GM10248 (cell line): Measurements from ENCODE around the gene ARMC10.
"Not testable (repeated sequence)": the region's sequence is repeated elsewhere in the genome, so short reads cannot be mapped to it uniquely, and the experiment has no call there.

Experiments used
- CTCF ChIA-PET: fragments of 300-600 bp; sonication (Branson Sonifier 250); formaldehyde crosslinking; extraction: SDS; loops from one replicate; lab custom pipeline; 2021; ENCODE audit warnings: antibody characterized with exemption; lab: Yijun Ruan, JAX
- POLR2A ChIA-PET: fragments of 350-650 bp; sonication (Branson Sonifier 250); formaldehyde crosslinking; extraction: SDS; loops from one replicate; lab custom pipeline; 2020; ENCODE audit warnings: antibody characterized with exemption; lab: Yijun Ruan, JAX
- DNase-seq: peaks from one replicate; pipeline ENCODE4 v3.0.0; 2012; ENCODE audit errors: extremely low spot score
- CTCF ChIP-seq: IDR thresholded peaks from 2 replicates; pipeline ENCODE4 v1.5.1; 2012; ENCODE audit warnings: mild to moderate bottlenecking, low read depth; ENCODE audit errors: extremely low read depth, missing control alignments, control extremely low read depth

The ARMC10 gene

DNA sequence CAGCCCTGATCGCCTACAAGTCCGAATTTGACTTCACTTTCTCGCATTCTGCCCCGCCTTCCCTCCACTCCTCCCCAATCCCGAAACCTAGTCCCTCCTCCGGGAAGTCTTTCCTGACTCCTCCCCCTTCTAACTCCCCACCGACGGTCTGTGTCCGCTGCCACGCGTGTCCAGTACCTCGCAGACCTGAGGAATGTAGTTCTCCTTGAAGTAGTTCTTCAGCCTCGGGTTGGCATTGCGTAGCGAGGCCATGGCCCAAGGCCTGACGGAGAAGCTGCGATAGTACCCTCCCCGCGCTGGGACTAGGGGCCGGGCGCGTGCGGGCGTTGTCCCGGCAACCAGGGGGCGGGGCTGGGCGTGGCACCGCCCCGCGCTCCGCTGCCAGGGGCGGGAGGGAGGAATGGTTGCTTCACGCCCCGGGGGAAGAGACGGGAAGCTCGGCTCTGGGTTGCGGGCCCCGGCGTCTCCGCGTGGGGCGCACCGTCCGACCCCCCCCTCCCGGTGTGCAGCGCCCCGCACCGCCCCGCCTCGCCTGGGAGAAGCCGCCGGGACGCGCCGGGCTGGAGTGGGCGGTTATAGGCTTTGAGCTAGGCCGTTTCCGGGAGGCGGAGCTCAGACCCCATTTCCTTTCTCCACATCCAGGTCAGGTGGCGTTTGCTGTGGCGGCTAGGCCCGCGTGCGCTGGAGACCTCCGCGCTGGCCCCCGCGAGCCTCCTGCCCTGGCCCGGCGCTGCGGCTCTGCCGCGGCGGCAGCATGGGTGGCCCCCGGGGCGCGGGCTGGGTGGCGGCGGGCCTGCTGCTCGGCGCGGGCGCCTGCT lies at the start of gene ARMC10, which contains the start of gene FBXL13:
Gene ARMC10, plus strand, starts transcription at position 622 of the 818 bp plus-strand sequence. Its CDS starts 133 bp downstream, at position 755.
Gene FBXL13, minus strand, starts transcription at position 278 of the 818 bp plus-strand sequence.
- no peak for TF ChIP-seq CTCF
- POLR2A ChIA-PET: interaction anchor here (0.6 to 1.1 kb wide), 2 partner anchors 10 to 1866 kb away, joined by 3 read pairs; no protein-coding TSS in a partner anchor
- DNase-seq: peak; percentile 93
- CTCF ChIA-PET: interaction anchor here (0.9 to 6.6 kb wide), 8 partner anchors 9 to 76 kb away, joined by 3 to 62 read pairs (median 8); no protein-coding TSS in a partner anchor

- TF ChIP-seq CTCF: no peak
- POLR2A ChIA-PET: no interaction called here
- CTCF ChIA-PET: no interaction called here
- DNase-seq: no peak
Measured at GRCh38 chr7:103025341-103025740, 49.6 kb upstream of the ARMC10 start.

GRCh38 chr7:103031024-103031423 lies 43.9 kb upstream of the ARMC10 start:
- DNase-seq: no peak
- ChIA-PET CTCF (no interaction called here), POLR2A (no interaction called here)
- no peak for TF ChIP-seq CTCF

DNA sequence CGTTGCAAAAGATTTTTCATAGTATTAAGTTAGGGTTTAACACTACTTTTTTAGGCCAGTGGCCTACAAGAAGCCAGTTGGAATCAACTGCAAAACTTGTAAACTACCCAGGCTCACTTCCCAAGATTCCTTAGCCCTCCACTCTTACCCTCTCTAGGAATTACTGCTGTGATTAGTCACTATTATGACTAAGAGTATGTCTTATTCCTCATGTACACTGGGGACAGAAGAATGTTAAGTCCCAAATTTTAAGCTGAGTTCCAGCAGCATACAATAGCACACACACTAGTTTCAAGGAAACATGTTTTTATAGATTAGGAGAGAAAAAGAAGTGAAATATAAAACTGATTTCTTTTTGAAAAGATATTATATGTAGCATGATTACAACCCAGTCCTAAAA lies 43.2 kb upstream of the ARMC10 start:
- no peak for DNase-seq
- POLR2A ChIA-PET: no interaction called here
- CTCF ChIA-PET: no interaction called here
- no peak for TF ChIP-seq CTCF

GRCh38 chr7:103034318-103034717 lies 40.6 kb upstream of the ARMC10 start:
- CTCF ChIA-PET, POLR2A ChIA-PET, DNase-seq: not testable (repeated sequence)

- ChIA-PET CTCF (interaction anchor here (0.9 to 1.7 kb wide), 3 partner anchors 9 to 25 kb away, joined by 3 to 5 read pairs (median 4); no protein-coding TSS in a partner anchor), POLR2A (no interaction called here)
- DNase-seq: no peak
- no peak for TF ChIP-seq CTCF
Measured at GRCh38 chr7:103037476-103037822, 37.5 kb upstream of the ARMC10 start.

DNA sequence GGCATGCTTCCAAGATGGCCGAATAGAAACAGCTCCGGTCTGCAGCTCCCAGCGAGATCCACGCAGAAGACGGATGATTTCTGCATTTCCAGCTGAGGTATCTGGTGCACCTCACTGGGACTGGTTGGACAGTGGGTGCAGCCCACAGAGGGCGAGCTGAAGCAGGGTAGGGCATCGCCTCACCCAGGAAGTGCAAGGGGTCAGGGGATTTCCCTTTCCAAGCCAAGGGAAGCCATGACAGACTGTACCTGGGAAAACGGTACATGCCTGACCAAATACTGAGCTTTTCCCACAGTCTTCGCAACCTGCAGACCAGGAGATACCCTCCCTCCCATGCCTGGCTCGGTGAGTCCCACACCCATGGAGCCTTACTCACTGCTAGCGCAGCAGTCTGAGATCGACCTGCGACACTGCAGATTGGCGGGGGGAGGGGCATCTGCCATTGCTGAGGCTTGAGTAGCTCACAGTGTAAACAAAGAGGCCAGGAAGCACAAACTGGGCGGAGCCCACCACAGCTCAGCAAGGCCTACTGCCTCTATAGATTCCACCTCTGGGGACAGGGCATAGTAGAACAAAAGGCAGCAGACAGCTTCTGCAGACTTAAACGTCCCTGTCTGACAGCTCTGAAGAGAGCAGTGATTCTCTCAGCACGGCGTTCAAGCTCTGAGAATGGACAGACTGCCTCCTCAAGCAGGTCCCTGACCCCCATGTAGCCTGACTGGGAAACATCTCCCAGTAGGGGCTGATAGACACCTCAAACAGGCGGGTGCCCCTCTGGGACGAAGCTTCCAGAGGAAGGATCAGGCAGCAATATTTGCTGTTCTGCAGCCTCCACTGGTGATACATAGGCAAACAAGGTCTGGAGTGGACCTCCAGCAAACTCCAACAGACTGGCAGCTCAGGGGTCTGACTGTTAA lies 36.9 kb upstream of the ARMC10 start:
- POLR2A ChIA-PET, DNase-seq: not testable (repeated sequence)
- CTCF ChIA-PET: interaction anchor here (0.9 to 1.7 kb wide), 3 partner anchors 10 to 24 kb away, joined by 3 to 5 read pairs (median 4); no protein-coding TSS in a partner anchor

- DNase-seq, POLR2A ChIA-PET, CTCF ChIA-PET: not testable (repeated sequence)
Measured at GRCh38 chr7:103041815-103042214, 33.1 kb upstream of the ARMC10 start.
